Measurements from ENCODE around the gene SH2D2A. TPM values are rescaled to one million over a fixed set of nuclear protein-coding genes. Genes with fewer than 3 reads are reported as not detected.

SH2D2A gene
- total and polyA plus RNA-seq, 9 of the 15 experiments (the other 6 are each of a cell fraction or from before 2014, with no cell fraction given), result 0.89 to 33.6 (median 6.9) TPM

GRCh38 chr1:156858555-156858956 is 41.9 kb upstream of the SH2D2A start (continued):
- TF ChIP-seq RREB1 (CRISPR knock-in tag; IDR thresholded peaks at IDR 0.05), result peak; percentile 15; the same call in 1 of the 2 replicates
- TF ChIP-seq MBD2 (IDR thresholded peaks at IDR 0.05; ENCODE audit: borderline replicate concordance, low read depth), result no peak
- TF ChIP-seq MLX (CRISPR knock-in tag; conservative IDR thresholded peaks at IDR 0.05), result no peak
- peak; percentile 36 for TF ChIP-seq MEIS2 (IDR thresholded peaks at IDR 0.05; ENCODE audit: partially characterized antibody)
- TF ChIP-seq HBP1 (CRISPR knock-in tag; IDR thresholded peaks at IDR 0.05), result 0 out of 2 replicates have a peak, but pooled peaks have one; percentile 27
- TF ChIP-seq POLR2A (conservative IDR thresholded peaks at IDR 0.05), result no peak
- no peak for TF ChIP-seq RAD51 (IDR thresholded peaks at IDR 0.05; ENCODE audit: borderline replicate concordance, low read depth)
- TF ChIP-seq TEAD1 (CRISPR knock-in tag; IDR thresholded peaks at IDR 0.05), result 0 out of 4 replicates have a peak, but pooled peaks of 1 of the 2 experiments have one; percentile 15
- TF ChIP-seq PBX2 (CRISPR knock-in tag; IDR thresholded peaks at IDR 0.05; ENCODE audit: low read depth), result no peak
- peak; percentile 11; the same call in 1 of the 2 replicates for TF ChIP-seq PBX2 (tag; conservative IDR thresholded peaks at IDR 0.05; ENCODE audit: low read depth)
- no peak for TF ChIP-seq AFF1 (IDR thresholded peaks at IDR 0.05; ENCODE audit: low read depth in 1 of 2, partially characterized antibody in 2 of 2)

Data from K562 (cell line).